Urinary bladder (tissue), 4 donors: ENCODE measurements around the gene GPR137B. TPM values are rescaled to one million over a fixed set of nuclear protein-coding genes. Genes with fewer than 3 reads are reported as not detected.

Source experiments
- DNase-seq: peaks from one replicate; pipeline ENCODE4 v3.0.0-alpha.2; 2015; ENCODE audit errors: extremely low spot score
- H3K27ac ChIP-seq: one replicate; pipeline ENCODE4 v1.5.1; 2013; ENCODE audit warnings: low read depth, mild to moderate bottlenecking, moderate library complexity
- H3K36me3 ChIP-seq: one replicate; pipeline ENCODE4 v1.6.1; 2013; ENCODE audit warnings: mild to moderate bottlenecking, moderate library complexity; ENCODE audit not compliant: insufficient read depth
- H3K4me1 ChIP-seq: one replicate; pipeline ENCODE4 v1.6.1; 2013; ENCODE audit warnings: mild to moderate bottlenecking, moderate library complexity; ENCODE audit not compliant: insufficient read depth
- H3K4me3 ChIP-seq: one replicate; pipeline ENCODE4 v1.5.1; 2013; ENCODE audit warnings: low read depth, low read length
- WGBS: extraction: QIAGEN DNeasy Blood & Tissue Kit; methylation state at CpG from one replicate; pipeline ENCODE4 v1.1.7; 2013; 5-methylcytosine and 5-hydroxymethylcytosine counted together
- polyA plus RNA-seq: library from polyadenylated mRNA; stranded (reverse); fragments of 200-250 nt; gene quantifications from one replicate; pipeline ENCODE4 v1.2.3, GENCODE V29; 2013
- total RNA-seq: library from RNA; depleted of rRNA; stranded (reverse); fragments of >200 nt; gene quantifications from one replicate; pipeline ENCODE4 v1.2.3, GENCODE V29; 2014
- donor health status: healthy with polysubstance abuse.
- donor health status: healthy.

The GPR137B gene
- total and polyA plus RNA-seq, 2 donors = 20.1 to 21.1 TPM

DNA sequence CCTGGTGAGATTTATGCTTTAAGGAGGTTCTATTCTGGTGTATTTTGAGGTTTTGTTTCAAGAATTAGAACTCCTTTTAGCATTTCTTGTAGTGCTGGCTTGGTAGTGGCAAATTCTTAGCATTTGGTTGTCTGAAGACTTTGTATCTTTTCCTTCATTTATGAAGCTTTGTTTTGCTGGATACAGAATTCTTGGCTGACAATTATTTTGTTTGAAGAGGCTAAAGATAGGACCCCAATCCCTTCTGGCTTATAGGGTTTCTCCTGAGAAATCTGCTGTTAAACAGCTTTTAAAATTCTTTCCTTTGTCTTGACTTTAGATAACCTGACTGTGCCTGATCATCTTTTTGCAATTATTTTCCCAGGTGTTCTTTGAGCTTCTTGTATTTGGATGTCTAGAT lies 58.6 kb downstream of the GPR137B start:
- DNase-seq = no peak
- Histone ChIP-seq H3K4me1 (no peaks in the 10 kb centered on the region), H3K4me3 (no peak overlapping the region), H3K36me3 (peaks cover 2% of the 10 kb centered on the region), H3K27ac (no peak overlapping the region)

DNA sequence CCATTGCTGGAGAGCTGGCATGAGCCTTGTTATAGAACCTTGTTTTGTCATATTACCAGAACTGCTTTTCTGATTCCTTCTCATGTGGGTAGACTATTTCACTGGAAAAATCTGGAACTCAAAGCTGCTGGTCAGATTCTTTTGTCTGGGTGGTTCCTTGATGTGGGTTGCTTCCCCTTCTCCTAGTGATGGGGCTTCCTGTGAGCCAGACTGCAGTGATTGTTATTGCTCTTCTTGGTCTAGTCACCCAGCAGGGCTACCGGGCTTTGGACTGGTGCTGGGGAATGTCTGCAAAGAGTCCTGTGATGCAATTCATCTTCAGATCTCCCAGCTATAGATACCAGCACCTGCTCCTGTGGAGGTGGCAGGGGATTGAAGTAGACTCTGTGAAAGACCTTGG lies 59.4 kb downstream of the GPR137B start:
- Histone ChIP-seq H3K4me3 (no peak overlapping the region), H3K36me3 (peaks cover 2% of the 10 kb centered on the region), H3K27ac (no peak overlapping the region), H3K4me1 (no peaks in the 10 kb centered on the region)
- WGBS = 96% methylated on average over 1 of the region's 1 CpG
- no peak for DNase-seq

DNA sequence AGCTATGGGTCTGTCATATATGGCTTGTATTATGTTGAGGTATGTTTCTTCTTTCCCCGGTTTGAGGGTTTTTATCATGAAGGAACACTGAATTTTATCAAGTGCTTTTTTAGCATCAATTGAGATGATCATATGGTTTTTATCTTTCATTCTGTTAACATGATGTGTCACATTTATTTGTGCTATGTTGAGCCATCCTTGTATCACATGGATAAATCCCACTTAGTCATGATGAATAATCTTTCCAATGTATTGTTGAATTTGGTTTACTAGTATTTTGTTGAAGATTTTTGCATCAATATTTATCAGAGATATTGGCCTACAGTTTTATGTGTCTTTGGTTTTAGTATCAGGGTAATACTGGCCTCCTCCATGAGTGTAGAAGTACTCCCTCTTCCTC lies 61.7 kb downstream of the GPR137B start:
- peaks cover 2% of the 10 kb centered on the region for H3K36me3 ChIP-seq
- DNase-seq = no peak
- no peak overlapping the region for H3K4me3 ChIP-seq
- WGBS = 64% methylated on average over 1 of the region's 1 CpG
- H3K27ac ChIP-seq = no peak overlapping the region
- no peaks in the 10 kb centered on the region for H3K4me1 ChIP-seq

DNA sequence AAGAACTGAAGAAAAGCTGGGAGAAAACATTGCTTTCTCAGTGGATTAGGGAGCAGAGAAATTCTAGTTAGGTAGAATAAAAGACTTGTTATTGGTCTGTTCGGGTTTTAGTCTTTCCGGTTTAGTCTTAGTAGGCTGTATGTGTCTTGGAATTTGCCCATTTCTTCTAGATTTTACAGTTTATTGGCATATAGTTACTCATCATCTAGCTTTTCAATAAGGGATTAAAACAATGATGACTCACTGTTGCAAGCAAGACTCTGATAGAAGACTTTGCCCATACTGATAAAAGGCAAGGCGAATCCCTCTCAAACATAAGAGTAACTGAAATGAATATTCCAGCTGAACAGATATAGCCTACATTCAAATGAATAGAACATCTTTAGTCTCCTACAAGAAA lies 62.3 kb downstream of the GPR137B start:
- H3K36me3 ChIP-seq = peaks cover 2% of the 10 kb centered on the region
- no peak overlapping the region for H3K27ac ChIP-seq
- H3K4me1 ChIP-seq = no peaks in the 10 kb centered on the region
- DNase-seq = no peak
- no peak overlapping the region for H3K4me3 ChIP-seq
- 94% methylated on average over 3 of the region's 3 CpGs for WGBS

DNA sequence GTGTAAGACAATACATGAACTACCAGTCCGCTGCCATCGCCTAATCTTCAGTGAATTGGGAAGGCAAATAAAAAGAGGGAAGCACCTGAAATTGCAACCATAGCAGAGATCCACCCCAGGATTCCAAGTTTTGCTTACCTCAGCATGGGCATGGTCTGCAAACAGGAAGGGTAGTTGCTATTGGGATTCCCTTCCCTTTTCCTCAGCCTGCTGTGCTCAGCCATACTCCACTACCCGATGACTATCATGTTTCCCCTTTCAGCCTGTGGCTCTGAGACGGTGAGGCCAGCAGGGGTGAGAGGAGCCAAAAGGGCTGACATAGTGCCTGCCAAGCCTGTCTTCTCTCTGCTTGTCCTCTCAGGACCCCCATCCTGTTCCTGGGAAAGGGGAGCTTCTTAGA lies 64.2 kb downstream of the GPR137B start:
- Histone ChIP-seq H3K36me3 (peaks cover 4% of the 10 kb centered on the region), H3K4me3 (no peak overlapping the region), H3K27ac (no peak overlapping the region), H3K4me1 (no peaks in the 10 kb centered on the region)
- 66% methylated on average over 4 of the region's 4 CpGs for WGBS
- DNase-seq = no peak

DNA sequence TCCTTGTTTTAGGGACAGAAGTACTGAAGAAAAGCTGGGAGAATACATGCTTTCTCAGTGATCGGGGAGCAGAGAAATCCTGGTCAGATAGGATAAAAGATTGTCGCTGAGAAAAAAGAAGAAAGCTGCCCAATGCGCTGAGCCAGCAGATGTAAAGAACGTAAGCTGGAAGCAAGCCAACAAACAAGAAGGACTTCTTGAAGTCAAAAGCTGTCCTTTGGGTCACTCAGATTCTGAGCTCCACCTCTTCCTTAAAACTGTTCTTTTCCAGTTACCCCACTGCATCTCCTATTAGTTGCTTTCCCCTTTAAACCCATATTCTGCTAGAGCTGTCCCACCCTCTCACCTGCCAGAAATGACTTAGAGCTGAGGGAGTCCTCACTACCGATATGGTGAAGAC lies 64.8 kb downstream of the GPR137B start:
- Histone ChIP-seq H3K4me1 (no peaks in the 10 kb centered on the region), H3K4me3 (no peak overlapping the region), H3K36me3 (peaks cover 5% of the 10 kb centered on the region), H3K27ac (no peak overlapping the region)
- DNase-seq = no peak
- 51% methylated on average over 5 of the region's 5 CpGs for WGBS

GRCh38 chr1:236207569-236207968 lies 65.2 kb downstream of the GPR137B start:
- Histone ChIP-seq H3K27ac (no peak overlapping the region), H3K4me1 (no peaks in the 10 kb centered on the region), H3K36me3 (peaks cover 5% of the 10 kb centered on the region), H3K4me3 (no peak overlapping the region)
- DNase-seq = no peak
- WGBS = 92% methylated on average over 4 of the region's 4 CpGs

GRCh38 chr1:236209185-236209584 lies 66.8 kb downstream of the GPR137B start:
- Histone ChIP-seq H3K4me3 (no peak overlapping the region), H3K36me3 (peaks cover 5% of the 10 kb centered on the region), H3K4me1 (no peaks in the 10 kb centered on the region), H3K27ac (no peak overlapping the region)
- 37% methylated on average over 2 of the region's 2 CpGs for WGBS
- DNase-seq = no peak

DNA sequence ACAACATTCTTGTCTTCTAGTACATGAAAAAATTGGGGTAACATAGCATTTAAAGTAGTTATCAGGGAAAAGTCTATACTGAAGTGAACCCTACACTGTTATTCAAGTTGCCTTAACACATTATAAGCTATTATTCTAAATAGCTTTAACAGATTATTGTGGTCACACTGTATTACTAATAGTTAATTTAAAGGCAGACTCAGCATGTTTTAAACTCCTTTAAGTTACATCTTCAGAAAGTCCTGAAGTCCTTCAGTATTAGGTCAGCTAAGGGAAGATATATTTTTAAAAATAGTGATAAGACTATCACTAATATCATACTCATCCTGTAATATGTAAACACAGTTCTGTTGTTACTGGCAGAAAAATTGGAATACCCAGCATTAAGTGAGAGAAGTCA lies 67.4 kb downstream of the GPR137B start:
- no peak for DNase-seq
- H3K4me3 ChIP-seq = no peak overlapping the region
- no peak overlapping the region for H3K27ac ChIP-seq
- H3K36me3 ChIP-seq = peaks cover 5% of the 10 kb centered on the region
- no peaks in the 10 kb centered on the region for H3K4me1 ChIP-seq

DNA sequence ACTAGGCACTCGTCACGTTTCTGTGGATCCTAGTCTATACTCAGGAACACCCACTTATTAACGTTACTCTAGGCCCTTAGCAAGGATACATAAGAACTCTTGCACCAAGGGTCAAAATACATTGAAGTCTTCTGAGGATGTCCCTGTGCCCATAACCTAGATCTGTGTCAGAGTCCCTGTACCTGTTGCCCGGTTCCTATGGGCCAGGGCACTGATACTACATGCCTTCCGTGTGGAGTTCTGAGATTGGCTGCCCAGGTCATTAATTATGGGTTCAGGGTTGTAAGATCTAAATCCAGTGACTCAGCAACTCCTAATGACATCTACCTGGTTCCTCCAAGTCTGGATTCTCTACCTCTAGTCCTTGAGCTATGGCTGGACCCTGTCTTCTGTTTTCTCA lies 69.5 kb downstream of the GPR137B start:
- 97% methylated on average over 5 of the region's 5 CpGs for WGBS

DNA sequence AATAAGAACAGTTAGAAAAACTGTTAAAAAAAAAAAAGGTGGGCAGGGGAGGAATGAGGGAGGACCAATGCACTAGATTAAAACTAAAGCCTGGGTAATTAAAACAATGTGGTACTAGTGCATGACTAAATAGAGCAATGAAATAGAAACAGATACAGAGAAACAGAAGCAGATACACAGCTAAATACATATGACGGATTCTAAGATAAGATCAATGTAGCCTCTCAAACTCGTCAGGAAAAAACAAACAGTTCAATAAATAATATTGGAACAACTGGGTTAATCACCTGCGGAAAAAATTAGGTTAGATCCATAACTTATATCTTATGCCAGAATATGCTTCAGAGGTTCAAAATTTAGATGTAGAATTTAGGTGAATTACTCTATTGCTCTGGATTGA lies 71.2 kb downstream of the GPR137B start:
- WGBS = 91% methylated on average over 3 of the region's 3 CpGs
- peaks cover 3% of the 10 kb centered on the region for H3K36me3 ChIP-seq
- no peak overlapping the region for H3K4me3 ChIP-seq
- DNase-seq = no peak
- no peak overlapping the region for H3K27ac ChIP-seq
- H3K4me1 ChIP-seq = no peaks in the 10 kb centered on the region

More for the DNA sequence above, 69.5 kb downstream of the GPR137B start:
- H3K27ac ChIP-seq = no peak overlapping the region
- H3K4me3 ChIP-seq = no peak overlapping the region
- H3K4me1 ChIP-seq = no peaks in the 10 kb centered on the region
- DNase-seq = no peak
- peaks cover 3% of the 10 kb centered on the region for H3K36me3 ChIP-seq

GRCh38 chr1:236214761-236215160 lies 72.4 kb downstream of the GPR137B start:
- DNase-seq = no peak
- WGBS = 87% methylated on average over 1 of the region's 1 CpG

DNA sequence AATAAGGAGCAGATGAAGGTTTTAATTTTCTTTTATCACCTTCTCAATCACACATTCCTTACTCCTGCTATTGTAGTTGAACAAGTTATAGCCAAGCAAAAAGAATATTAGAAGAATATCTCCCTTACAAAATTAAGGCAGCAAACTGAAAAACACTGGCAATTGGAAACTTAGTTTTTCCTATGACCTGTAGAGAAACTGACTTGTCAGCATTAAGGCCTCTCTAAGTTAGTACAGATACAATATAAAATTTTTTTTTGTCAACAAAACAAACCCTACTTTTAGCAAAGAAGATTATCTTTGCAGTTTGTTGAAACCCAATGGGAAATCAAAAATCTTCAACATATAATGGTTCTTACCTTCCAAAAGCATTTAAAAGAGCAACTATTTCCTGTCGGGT lies 78.1 kb downstream of the GPR137B start:
- no peak for DNase-seq
- 96% methylated on average over 1 of the region's 1 CpG for WGBS
- Histone ChIP-seq H3K4me1 (no peaks in the 10 kb centered on the region), H3K4me3 (no peak overlapping the region), H3K36me3 (peaks cover 2% of the 10 kb centered on the region), H3K27ac (no peak overlapping the region)

More at GRCh38 chr1:236214761-236215160, 72.4 kb downstream of the GPR137B start:
- H3K36me3 ChIP-seq = peaks cover 3% of the 10 kb centered on the region
- H3K27ac ChIP-seq = no peak overlapping the region
- H3K4me3 ChIP-seq = no peak overlapping the region
- no peaks in the 10 kb centered on the region for H3K4me1 ChIP-seq

DNA sequence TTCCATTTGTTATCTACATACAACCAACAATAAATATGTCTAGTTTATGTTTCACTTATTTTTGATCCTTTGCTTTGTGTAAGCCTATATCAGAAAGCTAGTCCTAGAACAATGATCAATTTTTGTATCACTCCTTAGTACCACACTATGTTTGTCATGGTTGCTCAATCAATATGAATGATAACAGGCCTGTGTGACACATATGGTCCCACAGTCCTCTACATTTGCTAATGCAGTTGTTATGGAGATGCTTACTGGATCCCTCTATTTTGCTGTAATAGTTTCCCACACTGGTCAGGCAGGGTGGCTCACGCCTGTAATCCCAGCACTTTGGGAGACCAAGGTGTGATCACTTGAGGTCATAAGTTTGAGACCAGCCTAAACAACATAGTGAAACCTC lies 80.3 kb downstream of the GPR137B start:
- WGBS = 97% methylated on average over 1 of the region's 1 CpG
- Histone ChIP-seq H3K4me3 (no peak overlapping the region), H3K27ac (no peak overlapping the region), H3K4me1 (no peaks in the 10 kb centered on the region), H3K36me3 (peaks cover 2% of the 10 kb centered on the region)
- no peak for DNase-seq

DNA sequence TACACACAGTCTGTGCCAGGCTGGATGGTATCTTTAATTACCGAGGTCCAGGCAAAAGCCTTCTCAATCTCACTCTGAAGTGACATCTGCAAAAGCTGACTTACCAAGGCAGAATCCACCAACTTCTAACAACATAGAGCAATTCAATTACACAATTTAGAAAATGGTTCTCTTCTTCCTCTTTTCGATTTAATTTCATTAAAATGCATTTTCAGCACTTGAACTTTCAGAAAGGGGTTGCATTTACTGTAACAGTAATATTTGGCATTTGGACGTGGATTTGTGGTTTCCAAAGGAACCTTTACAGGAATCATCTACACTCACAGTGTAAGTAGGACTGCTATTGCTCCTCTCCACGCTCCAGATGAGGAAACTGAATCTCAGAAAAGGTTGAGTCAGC lies 86.1 kb downstream of the GPR137B start:
- Histone ChIP-seq H3K4me1 (no peaks in the 10 kb centered on the region), H3K27ac (no peak overlapping the region), H3K4me3 (no peak overlapping the region), H3K36me3 (peaks cover 2% of the 10 kb centered on the region)
- no peak for DNase-seq
- WGBS = 89% methylated on average over 4 of the region's 4 CpGs
